Heart left ventricle (tissue), 16 donors: ENCODE results near the gene BPHL. TPM values are rescaled to one million over a fixed set of nuclear protein-coding genes. Genes with fewer than 3 reads are reported as not detected.
"Not testable (repeated sequence)": the region's sequence is repeated elsewhere in the genome, so short reads cannot be mapped to it uniquely, and the experiment has no call there.

Source experiments
- ATAC-seq, 4 donors: fragments of 200-7000 bp; cut with Tn5 transposase; one replicate each; pipeline ENCODE4 v1.9.1; 2020 to 2022; ENCODE audit warnings: moderate library complexity in 4 of 4, mild to moderate bottlenecking in 3 of 4, moderate number of reproducible peaks in 1 of 4
- DNase-seq, 5 donors: peaks; one replicate each; pipeline ENCODE4 v3.0.0-alpha.2; 2020
- H3K27ac ChIP-seq, 12 donors: fragments of 200-600 bp; sonication (generic) in 4 of 12; one replicate each; pipeline versions ENCODE4 v1.5.0 to v1.8.0; 2016 to 2022; ENCODE audit warnings: mild to moderate bottlenecking in 2 of 12
- H3K27me3 ChIP-seq, 9 donors: fragments of 200-600 bp; sonication (generic) in 2 of 9; one replicate each; pipeline versions ENCODE4 v1.5.1 to v1.8.0; 2016 to 2022; ENCODE audit warnings: mild to moderate bottlenecking in 3 of 9
- H3K36me3 ChIP-seq, 9 donors: fragments of 200-600 bp; sonication (generic) in 2 of 9; one replicate each; pipeline versions ENCODE4 v1.5.0 to v1.8.0; 2018 to 2022; ENCODE audit warnings: mild to moderate bottlenecking in 2 of 9
- H3K4me1 ChIP-seq, 12 donors: fragments of 200-600 bp; sonication (generic) in 4 of 12; one replicate each; pipeline versions ENCODE4 v1.5.0 to v1.8.0; 2016 to 2022; ENCODE audit warnings: mild to moderate bottlenecking in 3 of 12
- H3K4me3 ChIP-seq, 12 donors: fragments of 200-600 bp; sonication (generic) in 4 of 12; one replicate each; pipeline versions ENCODE4 v1.5.0 to v1.8.0; 2017 to 2022; ENCODE audit warnings: mild to moderate bottlenecking in 9 of 12, moderate library complexity in 4 of 12
- H3K9me3 ChIP-seq, 12 donors: fragments of 200-600 bp; sonication (generic) in 4 of 12; one replicate each; pipeline versions ENCODE4 v1.5.0 to v1.8.0; 2016 to 2022; ENCODE audit warnings: mild to moderate bottlenecking in 1 of 12
- CTCF ChIP-seq, 12 donors: fragments of 200-600 bp; sonication (generic) in 4 of 12; IDR thresholded peaks; one replicate each; pipeline versions ENCODE4 v1.5.0 to v1.8.0; 2018 to 2022; ENCODE audit warnings: antibody characterized with exemption in 12 of 12, mild to moderate bottlenecking in 5 of 12
- POLR2A ChIP-seq, 2 donors: fragments of 450-650 bp; IDR thresholded peaks; one replicate each; pipeline ENCODE4 v1.6.1; 2017; ENCODE audit warnings: antibody characterized with exemption in 2 of 2, mild to moderate bottlenecking in 2 of 2, moderate library complexity in 2 of 2
- WGBS, 4 donors: extraction: QIAGEN DNeasy Blood & Tissue Kit in 2 of 4; methylation state at CpG; one replicate each; pipeline versions ENCODE4 v1.1.5 to v1.1.7; 2013 to 2018; 5-methylcytosine and 5-hydroxymethylcytosine counted together
- intact Hi-C, 10 donors: fragments of 100-400 bp; cut with DNase I; formaldehyde crosslinking; loops; one replicate each; pipeline versions ENCODE4 v1.11.1 to v1.14.2; 2022
- polyA plus RNA-seq, 2 donors: library from polyadenylated mRNA; stranded (reverse); fragments of 200-250 nt; gene quantifications; one replicate each; pipeline ENCODE4 v1.2.3, GENCODE V29; 2013
- total RNA-seq, 9 donors: library from RNA; depleted of rRNA in 2 of 9; stranded (reverse); fragments of >200 nt in 2 of 9; fragmentation: NEBNext Ultra II Directional in 3 of 9; extraction: Animal tissue kit (Norgen Biotek cat#: 25700) in 3 of 9; gene quantifications; one replicate each; pipeline versions ENCODE4 v1.1.0 to v1.2.4, GENCODE V29; 2016 to 2023
- donor health status: ischemic (EF 13 %, LVEDD 7.1; RV severe dilation, severe dysfunction).
- donor health status: healthy with polysubstance abuse.
- donor health status: DM: no; HTN: yes; CAD: no.
- donor health status: DM: no; HTN: no; CAD: no.
- donor health status: ischemic (EF 25% LVEDD 6.9; RV normal size, moderate dysfunction).
- donor health status: ischemic (EF 25% LVEDD 5.7; RV mildly dilated, moderate dysfunction).
- donor health status: healthy.
- donor health status: DM: yes; HTN: yes; CAD: no.
- donor health status: ischemic (EF 35%, LVEDD 5.7; RV mildly dilated, moderate dysfunction).
- donor health status: nonischemic (EF 11% LVEDD 7.7; RV severe dilation, severe dysfunction).
- donor health status: DM: yes; HTN: yes; CAD: no.
- donor health status: PGD.
- donor health status: ischemic (EF 29% LVEDD 5.4; RV normal size, mild dysfunction).
- donor health status: nonischemic (EF 23%, LVEDD 6.1; RV moderate dilation, normal function).

BPHL gene
- total and polyA plus RNA-seq, 11 donors: 4.8 to 38.2 (median 13.5) TPM

DNA sequence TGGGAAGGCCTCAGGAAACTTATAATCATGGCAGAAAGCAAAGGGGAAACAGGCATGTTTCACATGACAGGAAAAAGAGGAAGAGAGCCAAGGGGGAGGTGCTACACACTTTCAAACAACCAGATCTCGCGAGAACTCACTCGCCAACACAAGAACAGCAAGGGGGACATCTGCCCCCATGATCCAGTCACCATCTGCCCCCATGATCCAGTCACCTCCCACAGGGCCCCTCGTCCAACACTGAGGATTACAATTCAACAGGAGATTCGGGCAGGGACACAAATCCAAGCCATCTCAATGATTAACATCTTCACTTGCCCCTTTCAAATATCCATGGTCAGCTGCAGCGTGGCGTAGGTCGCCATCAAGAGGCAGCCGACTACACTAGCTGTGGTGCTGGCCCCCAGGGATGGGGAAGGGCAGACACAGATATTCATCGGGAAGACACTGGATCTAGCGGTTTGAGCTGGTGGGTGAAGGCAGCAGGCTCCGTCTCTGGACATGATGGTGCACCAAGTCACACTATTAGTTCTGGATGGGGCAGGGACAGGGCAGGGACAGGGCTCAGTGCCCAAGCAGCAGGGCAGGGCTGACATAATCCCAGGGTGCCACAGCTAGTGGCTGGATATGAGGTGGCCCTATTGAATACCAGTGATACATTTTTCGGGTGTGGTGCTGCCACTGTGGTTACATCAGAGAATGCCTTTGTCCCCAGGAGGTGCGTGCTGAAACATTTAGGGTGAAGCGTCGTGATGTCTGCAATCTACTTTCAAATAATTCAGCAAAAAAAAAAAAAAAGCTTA lies 77.4 kb downstream of the BPHL start:
- no peaks in the 10 kb centered on the region for H3K27me3 ChIP-seq
- H3K4me1 ChIP-seq: peaks cover 0 to 10% (median 0%) of the 10 kb centered on the region in 12 donors
- 69 to 88% (median 83%) methylated on average over 16 of the region's 16 CpGs for WGBS, 4 donors
- intact Hi-C loops: no loop called here
- ATAC-seq: no peak
- TF ChIP-seq POLR2A (IDR thresholded peaks at IDR 0.05): no peak
- no peak for TF ChIP-seq CTCF (IDR thresholded peaks at IDR 0.05)
- peaks cover 0 to 7% (median 0%) of the 10 kb centered on the region in 12 donors for H3K9me3 ChIP-seq
- no peaks in the 10 kb centered on the region for H3K36me3 ChIP-seq
- peak overlapping the region in 4 of 12 donors; percentile 53 to 71 (median 58) for H3K27ac ChIP-seq
- no peak for DNase-seq
- no peak overlapping the region for H3K4me3 ChIP-seq

GRCh38 chr6:3196770-3197169 lies 78.3 kb downstream of the BPHL start:
- TF ChIP-seq POLR2A (IDR thresholded peaks at IDR 0.05) (no peak), CTCF (IDR thresholded peaks at IDR 0.05) (no peak)
- intact Hi-C loops: no loop called here

GRCh38 chr6:3197734-3198133 lies 79.2 kb downstream of the BPHL start:
- H3K4me3 ChIP-seq, intact Hi-C loops, H3K27me3 ChIP-seq, ATAC-seq, H3K4me1 ChIP-seq, H3K27ac ChIP-seq, H3K9me3 ChIP-seq, DNase-seq, H3K36me3 ChIP-seq: not testable (repeated sequence)
- WGBS, 4 donors: 75 to 88% (median 86%) methylated on average over 3 to 4 of the region's 5 CpGs

More at GRCh38 chr6:3196770-3197169, 78.3 kb downstream of the BPHL start:
- DNase-seq (no peak), ATAC-seq (no peak)
- WGBS, 4 donors: 78 to 87% (median 86%) methylated on average over 5 of the region's 5 CpGs
- H3K27me3 ChIP-seq: no peaks in the 10 kb centered on the region
- H3K9me3 ChIP-seq: peaks cover 0 to 7% (median 0%) of the 10 kb centered on the region in 12 donors
- no peak overlapping the region for H3K4me3 ChIP-seq
- peaks cover 0 to 10% (median 0%) of the 10 kb centered on the region in 12 donors for H3K4me1 ChIP-seq
- H3K27ac ChIP-seq: no peak overlapping the region
- H3K36me3 ChIP-seq: no peaks in the 10 kb centered on the region

DNA sequence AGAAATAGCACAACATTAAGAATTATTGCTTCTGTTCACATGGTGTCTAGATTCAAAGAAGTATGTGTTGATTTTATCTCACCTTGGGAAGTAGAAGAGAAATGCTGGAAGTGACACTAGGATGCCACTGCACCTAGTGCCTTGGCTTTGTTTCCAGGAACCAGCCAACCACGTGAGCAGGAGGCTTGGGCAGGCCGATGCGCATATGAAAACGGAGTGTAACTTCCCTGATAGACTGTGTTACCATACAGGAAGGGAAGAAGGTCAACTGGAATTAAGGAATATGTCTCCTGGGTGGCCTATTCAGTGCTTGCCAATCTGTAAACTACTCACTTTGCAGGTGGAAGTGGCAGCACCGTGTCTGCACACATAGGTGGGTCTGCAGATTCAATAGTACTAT lies 80.9 kb downstream of the BPHL start:
- 64 to 82% (median 78%) methylated on average over 5 of the region's 5 CpGs for WGBS, 4 donors
- Histone ChIP-seq H3K27ac (no peak overlapping the region), H3K4me3 (no peak overlapping the region), H3K4me1 (peaks cover 0 to 10% (median 0%) of the 10 kb centered on the region in 12 donors), H3K27me3 (no peaks in the 10 kb centered on the region), H3K9me3 (peaks cover 0 to 11% (median 0%) of the 10 kb centered on the region in 12 donors), H3K36me3 (no peaks in the 10 kb centered on the region)
- intact Hi-C loops: no loop called here
- DNase-seq (no peak), ATAC-seq (no peak)
- TF ChIP-seq CTCF (IDR thresholded peaks at IDR 0.05) (no peak), POLR2A (IDR thresholded peaks at IDR 0.05) (no peak)
